ENCODE measurements around the gene CAMK2A. TPM values are rescaled to one million over a fixed set of nuclear protein-coding genes. Genes with fewer than 3 reads are reported as not detected.

The CAMK2A gene
- total and polyA plus RNA-seq, 2 experiments from 2014 or later: 0.18 TPM; not detected in 1

DNA sequence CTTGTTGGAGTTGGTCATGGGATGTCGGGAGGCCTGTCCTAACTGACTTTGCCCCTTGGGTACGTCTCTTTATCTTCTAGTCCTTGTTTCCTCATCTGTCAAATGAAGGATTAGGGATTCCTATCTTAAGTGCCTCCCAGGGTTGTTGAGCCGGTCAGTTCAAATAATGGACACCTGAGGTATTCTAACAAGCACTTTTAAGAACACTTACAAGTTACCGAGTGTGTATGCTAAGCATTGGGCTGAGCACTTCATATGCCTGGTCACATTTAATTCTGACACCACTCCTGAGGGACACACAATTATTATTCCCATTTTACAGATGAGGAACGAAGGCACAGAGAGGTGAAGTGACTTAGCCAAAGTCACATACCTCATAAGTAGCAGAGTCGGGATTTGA is 37.1 kb downstream of the CAMK2A start (continued):
- TF ChIP-seq STAT1 (IDR thresholded peaks at IDR 0.05; ENCODE audit: unreplicated experiment) (no peak), NANOG (IDR thresholded peaks at IDR 0.05; ENCODE audit: borderline replicate concordance) (no peak), CREB1 (CRISPR knock-in tag; IDR thresholded peaks at IDR 0.05; ENCODE audit: low read depth) (no peak), ZNF331 (CRISPR knock-in tag; IDR thresholded peaks at IDR 0.05; ENCODE audit: low read depth) (no peak), ZNF114 (CRISPR knock-in tag; IDR thresholded peaks at IDR 0.05) (no peak), REST (IDR thresholded peaks at IDR 0.05; ENCODE audit: unreplicated experiment) (no peak)

DNA sequence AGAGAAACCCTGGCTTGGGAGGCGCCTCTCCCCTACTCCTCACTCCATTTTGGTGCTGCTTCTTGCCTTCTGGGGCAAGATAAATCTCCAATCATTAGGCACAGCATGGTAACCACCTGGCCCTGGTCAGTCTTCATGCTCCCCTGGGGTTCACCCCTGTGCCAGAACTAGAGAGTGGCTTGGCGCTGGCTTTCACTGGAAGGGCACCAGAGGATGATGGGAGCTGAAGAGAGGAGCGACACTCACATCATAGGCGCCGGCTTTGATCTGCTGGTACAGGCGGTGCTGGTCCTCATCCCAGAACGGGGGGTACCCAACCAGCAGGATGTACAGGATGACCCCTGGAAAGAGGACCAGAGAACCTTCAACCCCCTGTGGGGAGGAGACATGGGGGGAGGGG is 38.1 kb downstream of the CAMK2A start:
- no peak overlapping the region for H3K4me3 ChIP-seq
- H3K36me3 ChIP-seq (ENCODE audit: insufficient read depth): no peaks in the 10 kb centered on the region
- Mint-ChIP-seq H3K27me3 (ENCODE audit: insufficient read depth, low read depth, poor library complexity) (peaks cover 9% of the 10 kb centered on the region), H3K9me3 (no peaks in the 10 kb centered on the region), H3K36me3 (ENCODE audit: low read depth) (no peaks in the 10 kb centered on the region), H3K4me3 (no peak overlapping the region), H3K4me1 (peaks cover 6% of the 10 kb centered on the region), H3K27ac (no peak overlapping the region)
- ATAC-seq (no peak), DNase-seq (ENCODE audit: low spot score) (no peak)
- H3K79me2 ChIP-seq (replicated peaks; ENCODE audit: insufficient read depth): no peaks in the 10 kb centered on the region
- H4K20me1 ChIP-seq (replicated peaks; ENCODE audit: insufficient read depth): no peaks in the 10 kb centered on the region
- TF ChIP-seq ZNF462 (CRISPR knock-in tag; IDR thresholded peaks at IDR 0.05) (no peak), POLR2AphosphoS5 (IDR thresholded peaks at IDR 0.05; ENCODE audit: low read depth) (no peak), JUNB (IDR thresholded peaks at IDR 0.05; ENCODE audit: unreplicated experiment) (no peak)
- H3K9me2 ChIP-seq (ENCODE audit: insufficient read depth): no peaks in the 10 kb centered on the region
- H3K4me1 ChIP-seq (ENCODE audit: insufficient read depth): peaks cover 5% of the 10 kb centered on the region; the same call in 1 of the 2 replicates
- no peaks in the 10 kb centered on the region for H3K27me3 ChIP-seq (ENCODE audit: insufficient read depth)
- H3K4me2 ChIP-seq: no peak overlapping the region
- H3F3A ChIP-seq (replicated peaks; ENCODE audit: low read depth): no peaks in the 10 kb centered on the region
- H2AFZ ChIP-seq: no peak overlapping the region
- no peak overlapping the region for H3K27ac ChIP-seq (ENCODE audit: low read depth)
